ENCODE measurements around the gene NTF4.
"Not testable (repeated sequence)": the region's sequence is repeated elsewhere in the genome, so short reads cannot be mapped to it uniquely, and the experiment has no call there.

The NTF4 gene

GRCh38 chr19:49064029-49064629 is 489 bp downstream of the NTF4 start:
- DNase-seq (ENCODE audit: low read depth, low spot score), result no peak
- no peak overlapping the region for H3K4me3 ChIP-seq (ENCODE audit: low read length)

DNA sequence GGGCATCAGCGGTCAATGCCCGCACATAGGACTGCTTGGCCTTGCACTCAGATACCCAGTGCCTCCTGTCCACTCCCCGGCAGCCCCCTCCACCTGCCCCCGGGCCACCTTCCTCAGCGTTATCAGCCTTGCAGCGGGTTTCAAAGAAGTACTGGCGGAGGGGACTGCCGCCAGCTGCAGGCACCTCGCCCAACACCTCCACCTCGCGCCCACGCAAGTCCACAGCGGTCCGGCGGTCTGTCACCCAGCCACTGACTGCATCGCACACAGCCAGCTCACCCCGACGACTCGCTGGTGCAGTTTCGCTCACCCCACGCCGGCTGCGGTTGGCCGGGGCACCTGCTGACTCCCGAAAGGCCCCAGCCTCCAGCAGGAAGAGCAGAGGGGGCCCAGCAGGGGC is 3.2 kb downstream of the NTF4 start:
- no peak overlapping the region for H3K4me3 ChIP-seq (ENCODE audit: low read length)
- no peak for DNase-seq (ENCODE audit: low read depth, low spot score)

DNA sequence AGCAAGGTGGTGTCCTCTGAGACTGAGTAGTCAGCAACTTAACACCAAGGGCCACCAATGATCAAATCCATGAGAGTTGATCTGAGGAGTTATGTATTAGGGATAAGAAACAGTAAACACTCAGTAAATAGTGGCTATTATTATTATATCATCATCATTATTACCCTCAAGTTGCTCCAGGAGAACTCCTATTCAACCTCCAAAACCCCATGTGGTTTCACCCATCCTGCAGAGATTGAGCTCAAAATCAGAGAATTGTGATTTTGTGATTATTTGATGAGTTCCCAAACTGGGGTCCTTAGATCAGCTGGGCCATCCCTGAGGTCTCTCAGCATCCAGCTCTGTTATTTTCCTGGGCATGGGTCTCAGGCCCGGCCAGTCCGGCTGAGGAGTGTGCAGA is 3.6 kb downstream of the NTF4 start:
- H3K4me3 ChIP-seq (ENCODE audit: low read length), result no peak overlapping the region
- no peak for DNase-seq (ENCODE audit: low read depth, low spot score)

- no peak overlapping the region for H3K4me3 ChIP-seq (ENCODE audit: low read length)
- no peak for DNase-seq (ENCODE audit: low read depth, low spot score)
Observed at GRCh38 chr19:49059053-49059452, 5.6 kb downstream of the NTF4 start.

GRCh38 chr19:49058562-49058961 is 6.1 kb downstream of the NTF4 start:
- peak; percentile 20 for DNase-seq (ENCODE audit: low read depth, low spot score)
- H3K4me3 ChIP-seq (ENCODE audit: low read length), result no peak overlapping the region

GRCh38 chr19:49057636-49058234 is 6.9 kb downstream of the NTF4 start, which contains the start of gene CGB7:
CGB7 (minus strand) TSS chr19:49057749; CDS start chr19:49055375, 2,374 bp downstream.
- DNase-seq (ENCODE audit: low read depth, low spot score), result no peak
- peak within 1 kb of the TSS; percentile 45 for H3K4me3 ChIP-seq (ENCODE audit: low read length)

- not testable (repeated sequence) for H3K4me3 ChIP-seq (ENCODE audit: low read length); DNase-seq (ENCODE audit: low read depth, low spot score)
Observed at GRCh38 chr19:49056902-49057596, 7.6 kb downstream of the NTF4 start.

- H3K4me3 ChIP-seq (ENCODE audit: low read length), result peak overlapping the region; percentile 45
- no peak for DNase-seq (ENCODE audit: low read depth, low spot score)
Observed at GRCh38 chr19:49056101-49056901, 8.3 kb downstream of the NTF4 start.

DNA sequence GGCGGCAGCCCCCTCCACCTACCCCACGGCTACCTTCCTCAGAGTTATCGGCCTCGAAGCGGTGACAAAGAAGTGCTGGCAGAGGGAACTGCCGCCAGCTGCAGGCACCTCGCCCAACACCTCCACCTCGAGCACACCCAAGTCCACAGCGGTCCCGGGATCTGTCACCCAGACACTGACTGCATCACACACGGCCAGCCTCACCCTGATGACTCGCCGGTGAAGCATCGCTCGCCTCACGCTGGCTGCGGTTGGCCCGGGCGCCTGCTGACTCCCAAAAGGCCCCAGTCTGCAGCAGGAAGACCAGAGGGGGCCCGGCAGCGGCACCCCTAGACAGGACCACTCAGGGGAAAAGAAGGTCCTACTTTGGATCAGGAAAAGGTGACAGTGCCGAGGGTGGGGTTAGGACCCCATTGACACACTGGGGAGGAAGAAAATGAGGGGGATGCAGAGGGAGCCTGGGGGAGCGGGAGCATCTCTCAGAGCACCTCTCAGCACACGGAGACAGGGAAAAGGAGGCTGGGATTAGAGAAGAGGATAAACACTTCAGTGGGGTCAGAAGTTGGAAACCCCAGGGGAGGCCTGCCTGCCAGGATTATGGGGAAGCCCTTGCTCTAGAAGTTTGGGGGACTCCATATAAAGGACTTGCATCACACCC is 14.1 kb downstream of the NTF4 start:
- DNase-seq (ENCODE audit: low read depth, low spot score); H3K4me3 ChIP-seq (ENCODE audit: low read length): not testable (repeated sequence)

GRCh38 chr19:49049834-49050233 is 14.8 kb downstream of the NTF4 start:
- not testable (repeated sequence) for DNase-seq (ENCODE audit: low read depth, low spot score); H3K4me3 ChIP-seq (ENCODE audit: low read length)

- not testable (repeated sequence) for DNase-seq (ENCODE audit: low read depth, low spot score)
Observed at GRCh38 chr19:49049011-49049410, 15.6 kb downstream of the NTF4 start, which contains the start of gene CGB8. CGB8 (minus strand) TSS chr19:49049111; CDS start chr19:49048739, 372 bp downstream.

DNA sequence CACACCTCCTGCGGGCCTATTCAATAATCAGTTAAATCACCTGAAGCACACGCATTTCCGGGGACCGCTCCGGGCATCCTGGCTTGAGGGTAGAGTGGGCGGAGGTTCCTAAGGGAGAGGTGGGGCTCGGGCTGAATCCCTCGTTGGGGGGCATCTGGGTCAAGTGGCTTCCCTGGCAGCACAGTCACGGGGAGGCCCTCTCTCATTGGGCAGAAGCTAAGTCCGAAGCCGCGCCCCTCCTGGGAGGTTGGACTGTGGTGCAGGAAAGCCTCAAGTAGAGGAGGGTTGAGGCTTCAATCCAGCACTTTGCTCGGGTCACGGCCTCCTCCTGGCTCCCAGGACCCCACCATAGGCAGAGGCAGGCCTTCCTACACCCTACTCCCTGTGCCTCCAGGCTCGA is 21.1 kb downstream of the NTF4 start, which contains the start of gene CGB5:
Gene CGB5, plus strand, starts transcription at position 301 of the 400 bp plus-strand sequence. CDS start 362 bp downstream, outside the sequence.
- not testable (repeated sequence) for H3K4me3 ChIP-seq (ENCODE audit: low read length); DNase-seq (ENCODE audit: low read depth, low spot score)

More at GRCh38 chr19:49049011-49049410, 15.6 kb downstream of the NTF4 start, which contains the start of gene CGB8:
- H3K4me3 ChIP-seq (ENCODE audit: low read length), result not testable (repeated sequence)

GRCh38 chr19:49042666-49043065 is 22.0 kb downstream of the NTF4 start:
- H3K4me3 ChIP-seq (ENCODE audit: low read length); DNase-seq (ENCODE audit: low read depth, low spot score): not testable (repeated sequence)

DNA sequence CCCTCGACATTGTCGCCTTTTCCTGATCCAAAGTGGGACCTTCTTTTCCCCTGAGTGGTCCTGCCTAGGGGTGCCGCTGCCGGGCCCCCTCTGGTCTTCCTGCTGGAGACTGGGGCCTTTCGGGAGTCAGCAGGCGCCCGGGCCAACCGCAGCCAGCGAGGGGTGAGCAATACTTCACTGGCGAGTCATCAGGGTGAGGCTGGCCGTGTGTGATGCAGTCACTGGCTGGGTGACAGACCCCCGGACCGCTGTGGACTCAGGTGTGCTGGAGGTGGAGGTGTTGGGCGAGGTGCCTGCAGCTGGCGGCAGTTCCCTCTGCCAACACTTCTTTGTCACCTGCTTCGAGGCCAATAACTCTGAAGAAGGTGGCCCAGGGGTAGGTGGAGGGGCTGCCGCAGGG is 22.4 kb downstream of the NTF4 start:
- H3K4me3 ChIP-seq (ENCODE audit: low read length), result no peak overlapping the region
- DNase-seq (ENCODE audit: low read depth, low spot score), result no peak

DNA sequence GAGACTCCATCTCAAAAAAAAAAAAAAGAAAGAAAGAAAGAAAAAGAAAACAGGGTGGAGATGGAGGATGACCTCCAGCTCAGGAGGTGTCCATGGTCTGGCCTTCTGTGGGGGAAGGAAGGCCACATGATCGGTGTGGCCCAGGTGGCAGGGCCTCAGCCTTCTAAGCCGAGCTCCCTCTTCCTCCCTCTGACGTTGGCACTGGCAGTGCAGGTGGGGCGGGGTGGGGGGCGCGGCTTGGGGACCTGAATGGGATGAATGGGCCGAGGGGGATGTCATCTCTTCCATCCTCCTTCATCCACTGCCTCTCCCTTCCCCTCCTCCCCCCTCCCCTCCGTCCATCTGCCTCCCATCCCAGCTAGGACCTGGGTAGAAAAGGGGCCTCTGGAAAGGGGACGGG is 24.9 kb downstream of the NTF4 start:
- DNase-seq (ENCODE audit: low read depth, low spot score); H3K4me3 ChIP-seq (ENCODE audit: low read length): not testable (repeated sequence)

- not testable (repeated sequence) for H3K4me3 ChIP-seq (ENCODE audit: low read length); DNase-seq (ENCODE audit: low read depth, low spot score)
Observed at GRCh38 chr19:49038557-49039276, 25.9 kb downstream of the NTF4 start.

GRCh38 chr19:49038111-49038510 is 26.5 kb downstream of the NTF4 start:
- DNase-seq (ENCODE audit: low read depth, low spot score); H3K4me3 ChIP-seq (ENCODE audit: low read length): not testable (repeated sequence)

DNA sequence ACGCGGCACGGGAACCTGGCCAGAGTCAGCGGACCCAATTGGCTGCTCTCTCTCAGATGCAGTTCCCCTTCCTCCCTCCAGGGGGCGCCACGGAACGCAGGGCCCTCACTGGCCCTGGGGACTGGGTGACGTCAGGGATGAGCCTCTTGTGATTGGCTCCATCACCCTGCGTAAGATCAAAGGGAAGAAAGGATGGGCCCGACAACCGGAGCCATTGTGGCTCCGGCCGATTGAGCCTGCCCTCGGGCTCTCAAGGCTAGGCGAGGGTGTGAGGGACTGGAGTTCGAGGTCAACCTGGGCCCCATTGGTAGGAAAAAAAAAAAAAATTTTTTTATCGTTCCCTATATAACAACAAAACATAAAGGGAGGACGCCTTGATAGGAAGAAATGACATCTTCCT is 27.8 kb downstream of the NTF4 start, which contains the start of gene CGB1:
Gene CGB1, minus strand, starts transcription at position 81 of the 400 bp plus-strand sequence. CDS start 184 bp downstream, outside the sequence.
- not testable (repeated sequence) for H3K4me3 ChIP-seq (ENCODE audit: low read length); DNase-seq (ENCODE audit: low read depth, low spot score)

Data from Jurkat, Clone E6-1 (cell line).